Left forelimb (tissue), 1 donor: Measurements from ENCODE around the gene CD58.
"Not testable (repeated sequence)": the region's sequence is repeated elsewhere in the genome, so short reads cannot be mapped to it uniquely, and the experiment has no call there.

ENCODE experiments used
- DNase-seq: peaks from one replicate; pipeline ENCODE4 v3.0.0-alpha.2; 2018; ENCODE audit warnings: low spot score

CD58 gene, protein sequence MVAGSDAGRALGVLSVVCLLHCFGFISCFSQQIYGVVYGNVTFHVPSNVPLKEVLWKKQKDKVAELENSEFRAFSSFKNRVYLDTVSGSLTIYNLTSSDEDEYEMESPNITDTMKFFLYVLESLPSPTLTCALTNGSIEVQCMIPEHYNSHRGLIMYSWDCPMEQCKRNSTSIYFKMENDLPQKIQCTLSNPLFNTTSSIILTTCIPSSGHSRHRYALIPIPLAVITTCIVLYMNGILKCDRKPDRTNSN

DNA sequence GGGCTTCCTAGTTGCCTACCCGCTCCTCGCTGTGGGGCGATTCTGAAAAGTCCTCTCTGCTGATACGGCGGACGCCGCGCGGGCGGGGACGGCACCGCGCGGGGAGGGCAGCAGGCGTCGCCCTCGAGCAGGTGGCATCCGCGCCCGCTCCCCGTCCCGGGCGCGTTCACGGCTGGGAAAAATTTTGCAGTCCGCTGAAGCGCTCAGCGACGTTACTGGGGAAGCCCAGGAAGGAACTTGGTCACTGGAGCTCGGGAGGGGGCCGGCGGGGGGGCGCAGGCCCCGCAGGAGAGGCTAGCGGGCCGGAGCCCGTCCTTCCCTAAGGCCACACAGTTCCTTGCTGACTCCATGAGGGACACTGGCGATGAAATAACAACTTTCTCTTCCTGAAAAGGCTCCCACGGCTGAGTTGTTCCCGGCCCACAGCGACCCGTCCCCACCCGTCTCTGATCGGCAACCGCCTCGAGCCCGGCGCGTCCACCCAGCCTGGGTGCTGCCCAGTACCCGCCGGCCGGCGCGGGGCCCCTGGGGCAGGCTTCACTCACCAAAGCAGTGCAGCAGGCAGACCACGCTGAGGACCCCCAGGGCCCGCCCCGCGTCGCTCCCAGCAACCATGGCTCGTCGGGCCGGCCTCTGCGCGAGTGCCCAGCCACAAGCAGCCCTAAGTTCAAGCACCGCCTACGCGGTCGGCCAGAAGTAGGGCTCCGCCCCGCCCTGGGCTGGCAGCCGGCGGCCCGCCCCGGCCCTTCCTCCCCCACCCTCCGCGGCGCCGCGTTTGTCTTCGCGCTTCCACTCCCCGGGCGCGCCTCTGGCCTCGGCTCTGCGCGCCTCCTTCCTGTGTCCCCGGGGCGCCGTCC lies at the start of gene CD58:
CD58 (minus strand) TSS at position 669 of the 857 bp plus-strand sequence; CDS start at position 615, 54 bp downstream.
- peak; percentile 91 for DNase-seq

DNA sequence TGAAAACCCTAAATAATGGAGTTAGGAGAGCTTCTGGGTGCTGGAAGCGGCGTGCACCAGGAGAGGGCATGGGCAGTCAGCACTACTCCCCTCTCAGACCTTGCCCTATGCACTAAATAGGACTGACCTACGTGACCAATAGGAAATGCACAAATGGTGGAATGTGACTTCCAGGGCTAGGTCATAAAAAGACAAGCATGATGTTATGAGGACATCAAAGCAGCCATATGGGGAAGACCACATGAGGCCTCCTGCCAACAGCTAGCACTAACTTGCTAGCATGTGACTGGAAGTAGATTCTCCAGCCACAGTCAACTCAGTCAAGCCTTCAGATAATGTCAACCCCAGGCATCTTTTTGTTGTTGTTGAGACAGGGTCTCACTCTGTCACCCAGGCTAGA lies 49.6 kb upstream of the CD58 start:
- DNase-seq, result not testable (repeated sequence)

DNA sequence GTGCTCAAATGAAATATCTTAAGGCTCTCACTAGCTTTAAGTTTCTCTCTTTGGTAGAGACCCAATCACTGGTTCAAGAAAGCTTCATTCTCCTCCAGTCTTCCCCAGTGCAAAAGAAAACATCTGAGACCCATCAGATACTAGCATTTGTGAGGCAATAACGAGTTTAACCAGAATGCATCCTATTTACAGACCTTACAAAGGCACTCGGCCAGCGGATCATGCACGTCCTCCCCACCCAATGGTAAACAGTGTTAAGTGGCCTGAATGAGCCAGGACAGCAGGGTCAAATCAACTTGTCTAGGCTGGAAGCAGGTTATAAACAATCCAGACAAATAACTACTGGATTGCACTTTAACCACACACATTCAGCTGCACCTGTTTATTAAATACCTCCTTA lies 48.3 kb upstream of the CD58 start:
- not testable (repeated sequence) for DNase-seq

DNA sequence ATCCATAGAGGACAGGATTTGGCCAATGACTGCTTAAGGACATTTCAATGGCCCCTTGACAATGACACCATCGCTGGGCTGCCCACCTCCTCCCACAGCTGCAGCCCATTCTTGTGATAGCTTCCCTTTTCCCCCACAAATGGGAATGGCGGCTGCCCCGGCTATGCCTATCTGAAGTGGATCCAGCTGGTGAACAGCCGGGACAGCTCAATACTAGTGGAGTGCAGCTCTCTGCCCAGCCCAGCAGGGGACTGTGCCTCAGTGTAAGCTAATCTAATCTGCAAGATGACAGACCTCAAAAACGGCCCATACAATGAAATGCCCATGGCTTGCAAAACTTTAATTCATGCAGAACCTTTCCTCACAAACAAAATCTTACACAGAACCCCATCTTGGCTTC lies 47.0 kb upstream of the CD58 start:
- not testable (repeated sequence) for DNase-seq

DNA sequence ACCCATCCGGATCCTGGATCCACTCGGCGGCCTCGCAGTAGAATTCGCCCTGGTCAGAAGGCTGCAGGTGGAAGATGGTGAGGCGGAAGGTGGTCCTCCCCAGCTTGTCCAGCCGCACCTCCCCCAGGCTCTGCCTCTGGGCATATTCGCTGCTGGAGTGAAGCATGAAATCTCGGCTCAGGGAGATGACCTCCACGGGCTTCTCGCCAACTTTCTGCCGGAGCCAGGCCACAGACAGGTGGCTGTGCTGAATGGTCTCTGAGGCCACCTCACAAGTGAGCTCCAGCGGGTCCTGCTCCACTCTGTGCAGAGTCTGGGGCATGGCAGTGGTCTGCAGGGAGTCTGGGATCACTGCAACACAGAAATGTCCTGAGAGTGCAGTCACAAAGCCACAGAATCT lies 43.0 kb upstream of the CD58 start:
- not testable (repeated sequence) for DNase-seq

DNA sequence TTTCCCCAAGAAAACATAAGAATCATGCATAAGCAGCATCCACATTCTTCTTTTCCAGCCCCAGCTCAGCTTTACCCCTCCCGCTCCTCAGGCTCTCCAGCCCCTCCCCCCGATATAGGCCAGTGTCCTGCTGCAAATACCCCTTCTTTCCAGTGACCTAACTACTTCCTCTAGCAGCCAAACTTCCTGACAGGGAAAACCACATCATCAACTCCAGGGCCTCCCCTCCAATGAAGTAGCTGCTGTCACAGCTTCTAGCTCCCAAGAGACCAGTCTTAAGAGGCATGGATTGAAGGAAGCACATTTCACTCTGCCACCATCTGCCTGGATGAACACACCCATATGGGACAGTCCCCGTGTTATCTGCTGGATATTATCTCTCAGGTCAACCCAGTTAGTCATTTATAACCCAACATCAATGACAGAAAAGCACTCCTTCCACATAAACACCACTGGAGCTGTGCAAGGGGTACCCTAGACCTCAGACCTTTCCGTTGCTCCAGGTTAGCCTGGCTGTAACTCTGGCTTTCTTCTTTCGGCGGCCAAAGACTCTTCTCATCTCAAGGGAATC lies 39.1 kb upstream of the CD58 start:
- DNase-seq, result not testable (repeated sequence)

DNA sequence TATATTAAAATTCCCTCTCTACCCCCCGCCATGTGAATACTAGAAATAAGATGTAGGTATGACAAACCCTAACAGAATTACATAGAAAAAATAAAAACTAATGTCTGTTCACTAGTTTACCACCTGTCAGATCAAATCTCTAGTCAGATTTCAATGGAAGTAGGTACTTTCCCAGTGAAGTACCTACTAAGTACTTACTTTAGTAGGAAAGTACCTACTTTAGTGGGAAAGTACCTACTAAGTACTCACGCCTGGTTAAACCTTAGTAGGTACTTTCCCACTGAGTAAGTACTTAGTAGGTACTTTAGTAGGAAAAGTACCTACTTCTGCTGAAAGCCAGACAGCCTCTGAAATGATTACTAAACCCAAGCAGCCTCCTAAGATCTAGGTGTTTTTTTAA lies 38.0 kb upstream of the CD58 start:
- DNase-seq, result not testable (repeated sequence)

DNA sequence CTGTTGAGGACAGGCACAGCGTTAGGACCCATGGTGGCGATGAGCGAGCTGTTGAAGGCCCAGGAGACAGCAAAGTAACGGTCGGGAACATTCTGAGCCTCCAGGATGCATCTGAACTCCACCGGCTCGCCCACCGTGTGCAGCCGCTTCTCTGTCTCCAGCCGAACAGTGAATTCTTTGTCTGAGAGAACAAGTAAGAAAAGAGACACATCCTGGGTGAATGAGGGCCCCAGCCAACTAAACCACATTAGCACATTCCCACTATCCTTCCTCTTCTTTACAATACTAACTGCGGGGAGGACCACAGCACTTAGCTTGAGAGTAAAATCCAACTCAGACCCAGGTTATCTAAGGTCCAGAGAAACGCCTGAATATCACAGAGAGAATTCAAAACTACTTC lies 37.3 kb upstream of the CD58 start:
- DNase-seq, result not testable (repeated sequence)

DNA sequence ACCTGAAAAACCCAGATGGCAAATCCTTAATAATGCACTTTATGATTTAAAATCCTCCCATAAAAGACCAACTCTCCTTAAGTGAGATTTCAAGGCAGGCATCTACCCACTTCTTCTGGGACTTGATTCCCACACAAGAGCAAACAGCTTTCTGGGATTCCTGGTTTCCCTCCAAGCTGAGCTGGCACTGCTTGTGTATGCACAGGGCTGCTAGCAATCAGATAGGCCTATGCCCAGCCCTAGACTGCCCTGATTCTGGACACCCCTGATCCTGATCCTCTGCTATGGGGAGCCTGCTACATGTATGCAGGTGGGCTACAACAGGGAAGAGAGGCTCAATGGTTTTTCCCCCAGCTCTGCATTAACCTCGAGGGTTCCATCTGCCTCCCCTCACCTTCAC lies 36.6 kb upstream of the CD58 start:
- not testable (repeated sequence) for DNase-seq

DNA sequence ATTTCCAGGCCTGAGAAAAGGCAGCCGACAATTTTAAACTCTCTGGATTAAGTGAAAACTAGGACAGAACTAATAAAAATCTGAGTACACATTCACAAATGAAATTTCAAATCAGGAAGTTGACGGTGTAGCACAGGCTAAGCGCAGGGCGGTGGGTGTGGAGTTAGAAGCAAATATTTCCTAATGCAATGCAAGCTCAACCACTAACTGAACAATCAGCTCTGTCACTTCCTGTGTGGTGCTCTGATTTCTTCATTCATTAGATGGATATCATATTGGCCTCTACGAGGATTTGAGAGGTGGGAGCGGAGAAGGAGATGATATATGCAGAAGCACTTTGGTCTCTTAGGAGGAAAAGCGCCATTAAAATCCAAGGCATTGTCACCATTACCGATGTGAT lies 35.2 kb upstream of the CD58 start:
- not testable (repeated sequence) for DNase-seq

DNA sequence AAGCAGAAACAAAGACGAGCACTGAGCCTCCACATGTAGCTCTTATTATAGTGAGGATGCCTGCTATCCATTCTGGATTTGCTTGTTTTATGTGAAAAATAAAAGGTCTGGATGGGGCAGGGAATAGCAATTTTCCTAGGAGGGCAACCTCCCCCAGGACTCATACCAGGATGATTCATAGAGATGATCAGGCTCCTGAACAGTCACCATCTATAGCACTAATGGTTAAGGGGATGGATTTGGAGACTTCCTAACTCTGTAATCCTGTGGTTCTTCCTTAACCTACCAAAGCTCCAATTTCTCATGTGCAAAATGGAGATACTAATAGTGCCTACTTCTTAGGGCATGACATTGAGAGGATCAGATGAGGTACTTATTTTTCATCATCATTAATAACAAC lies 34.5 kb upstream of the CD58 start:
- DNase-seq, result no peak

DNA sequence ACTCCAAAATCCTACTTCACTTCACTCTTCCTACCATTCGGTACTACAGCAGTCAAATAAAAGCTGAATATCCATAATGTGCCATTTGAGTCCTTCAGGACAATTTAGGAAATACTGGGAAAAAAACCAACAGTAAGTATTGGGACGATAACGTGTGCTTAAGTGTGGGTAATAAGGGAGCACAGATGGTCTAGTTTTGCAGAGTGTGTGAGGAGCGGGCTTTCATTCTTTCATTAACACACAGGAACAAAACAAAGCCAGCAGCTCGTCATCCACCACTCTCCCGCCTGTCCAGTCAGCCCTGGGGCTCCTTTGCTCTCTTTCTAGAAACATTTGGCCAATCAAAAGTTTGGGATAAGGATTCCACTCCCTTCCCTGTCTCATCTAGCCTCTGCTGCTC lies 33.6 kb upstream of the CD58 start:
- not testable (repeated sequence) for DNase-seq

DNA sequence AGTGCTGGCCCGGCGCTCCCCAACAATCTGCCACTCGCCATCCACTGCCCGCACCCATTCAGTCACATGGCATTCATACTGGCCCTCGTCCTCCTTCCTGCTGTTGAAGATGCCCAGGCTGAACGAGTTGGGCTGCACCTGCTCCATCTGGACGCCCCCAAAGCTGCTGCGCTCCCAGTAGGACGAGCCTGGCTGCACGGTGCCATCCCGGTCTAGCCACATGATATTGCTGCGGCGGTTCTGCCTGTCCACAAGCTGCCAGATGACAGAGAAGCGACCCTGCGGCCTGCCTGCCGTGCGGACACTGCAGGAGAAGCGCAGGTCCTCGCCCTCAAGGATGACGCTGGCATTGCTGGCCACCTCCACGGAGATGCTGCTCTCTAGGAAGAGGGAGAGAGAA lies 32.8 kb upstream of the CD58 start:
- DNase-seq, result not testable (repeated sequence)

DNA sequence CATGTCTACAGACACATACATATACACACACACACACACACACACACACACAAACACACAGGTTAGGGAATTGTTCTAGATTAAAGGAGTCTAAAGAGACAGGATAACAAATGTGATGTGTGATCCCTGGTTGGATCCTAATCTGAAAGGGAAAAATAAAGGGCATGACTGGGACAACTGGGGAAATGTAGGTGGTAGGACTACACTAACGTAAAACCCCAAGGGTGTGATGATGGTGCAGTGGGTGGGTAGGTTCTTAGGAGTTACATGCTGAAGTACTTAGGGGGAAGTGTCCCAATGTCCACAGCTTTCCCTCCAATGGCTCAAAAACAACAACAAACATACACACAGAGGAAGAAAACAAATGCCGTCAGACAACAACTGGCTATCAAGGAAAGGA lies 28.5 kb upstream of the CD58 start:
- DNase-seq, result not testable (repeated sequence)

DNA sequence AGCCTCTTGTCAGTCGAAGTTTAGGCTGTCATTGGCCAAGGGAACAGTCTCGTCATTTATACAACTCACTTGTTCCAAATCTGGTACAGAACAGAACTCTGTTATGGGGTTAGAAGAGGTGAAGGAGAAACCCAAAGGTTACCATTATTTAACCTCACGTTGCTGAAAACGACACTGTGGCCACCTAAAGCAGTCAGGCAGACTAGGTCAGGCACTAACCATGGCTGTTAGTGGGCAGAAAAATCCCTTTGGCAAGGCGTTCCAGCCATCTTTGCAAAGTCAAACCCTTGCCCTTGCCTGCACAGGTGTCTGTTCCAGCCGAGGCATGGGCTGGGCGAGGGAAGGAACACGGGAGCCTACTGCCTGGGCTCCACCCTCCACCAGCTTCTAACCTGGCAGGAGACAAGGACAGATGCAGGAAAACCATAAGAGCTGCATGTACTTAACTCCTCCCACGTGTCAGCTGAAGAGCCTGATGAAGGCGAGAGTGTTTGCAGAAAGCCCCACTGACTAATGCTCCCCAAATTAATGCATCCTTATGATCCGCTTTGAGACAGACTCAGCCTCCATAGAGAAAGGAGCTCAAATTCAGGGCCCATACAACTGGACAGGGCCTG lies 27.7 kb upstream of the CD58 start:
- not testable (repeated sequence) for DNase-seq

DNA sequence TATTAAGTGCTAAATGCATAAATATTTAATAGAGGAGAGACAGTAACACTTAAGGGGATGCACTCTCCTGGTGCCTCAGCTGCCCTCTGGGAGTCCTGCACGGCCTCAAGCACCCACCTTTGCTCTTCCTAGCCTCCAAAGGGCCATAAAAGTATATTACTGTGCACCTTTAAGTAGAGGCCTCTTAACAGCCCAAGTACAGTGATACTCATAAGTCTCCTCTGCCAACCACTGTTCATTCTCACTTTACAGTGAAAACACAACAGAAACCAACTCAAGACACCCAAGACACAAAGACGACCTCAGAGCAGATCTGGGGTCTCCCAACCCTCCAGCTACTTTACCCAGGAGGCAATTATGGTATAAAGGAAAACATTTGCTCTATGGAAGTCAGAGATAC lies 26.6 kb upstream of the CD58 start:
- DNase-seq, result not testable (repeated sequence)

DNA sequence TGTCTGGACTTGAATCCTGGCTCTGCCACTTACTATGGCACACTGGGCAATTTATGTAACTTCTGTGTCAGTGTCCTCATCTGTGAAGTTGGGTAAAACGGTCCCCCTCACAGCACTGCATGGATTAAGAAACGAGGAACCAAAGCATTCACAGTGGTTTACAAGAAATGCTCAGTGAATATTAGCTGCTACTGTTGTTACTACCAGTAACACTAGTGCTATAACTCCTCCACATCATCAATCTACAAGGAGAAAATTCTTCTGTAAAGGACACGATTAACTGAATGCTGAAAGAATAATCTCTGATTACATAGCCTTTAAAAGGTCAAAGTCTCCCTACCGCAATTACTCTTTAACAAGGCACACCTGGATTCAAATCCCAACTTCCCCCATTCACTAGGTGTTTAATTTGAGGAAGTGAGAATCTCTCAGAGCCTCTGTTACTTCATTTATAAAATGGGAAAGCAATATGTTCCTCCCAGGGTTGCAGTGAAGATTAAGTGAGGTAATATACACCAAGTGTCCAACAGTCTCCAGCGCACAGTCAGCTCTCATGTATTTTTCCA lies 26.0 kb upstream of the CD58 start:
- not testable (repeated sequence) for DNase-seq

DNA sequence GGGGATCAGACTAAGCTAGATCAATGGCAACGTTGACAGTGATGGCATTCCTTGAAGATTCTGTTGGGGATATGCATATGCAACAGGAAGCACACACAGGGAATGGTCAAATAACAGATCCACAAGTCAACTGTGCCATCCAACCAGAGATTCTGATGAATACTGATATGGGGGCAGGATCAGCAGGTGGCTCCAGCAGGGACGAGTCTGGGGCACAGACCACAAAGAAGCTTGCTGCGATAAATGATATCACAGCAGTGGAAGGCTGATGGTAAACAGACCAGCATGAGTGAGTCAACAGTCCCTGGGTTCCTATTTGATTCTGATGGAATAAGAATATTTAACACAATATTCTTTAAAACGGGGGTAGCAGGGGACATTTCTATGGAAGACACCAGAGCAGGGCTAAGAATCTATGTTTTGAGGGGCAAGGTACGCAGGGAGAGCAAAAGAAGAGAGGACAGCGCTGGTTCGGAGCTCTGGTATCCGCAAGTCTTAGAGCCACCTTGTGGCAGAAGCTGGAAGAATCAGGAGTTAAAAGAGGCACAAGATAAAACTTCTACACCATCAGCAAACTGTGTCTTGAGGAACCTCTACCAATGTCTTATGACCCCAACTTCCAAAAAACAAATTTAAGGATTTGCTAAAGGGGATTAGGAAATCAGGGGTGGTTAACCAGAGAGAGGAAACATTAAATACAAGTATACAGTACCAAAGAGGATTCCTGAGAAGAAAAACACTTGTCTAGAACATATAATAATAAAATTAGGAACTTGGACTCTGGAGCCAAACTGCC lies 25.3 kb upstream of the CD58 start:
- DNase-seq, result not testable (repeated sequence)

DNA sequence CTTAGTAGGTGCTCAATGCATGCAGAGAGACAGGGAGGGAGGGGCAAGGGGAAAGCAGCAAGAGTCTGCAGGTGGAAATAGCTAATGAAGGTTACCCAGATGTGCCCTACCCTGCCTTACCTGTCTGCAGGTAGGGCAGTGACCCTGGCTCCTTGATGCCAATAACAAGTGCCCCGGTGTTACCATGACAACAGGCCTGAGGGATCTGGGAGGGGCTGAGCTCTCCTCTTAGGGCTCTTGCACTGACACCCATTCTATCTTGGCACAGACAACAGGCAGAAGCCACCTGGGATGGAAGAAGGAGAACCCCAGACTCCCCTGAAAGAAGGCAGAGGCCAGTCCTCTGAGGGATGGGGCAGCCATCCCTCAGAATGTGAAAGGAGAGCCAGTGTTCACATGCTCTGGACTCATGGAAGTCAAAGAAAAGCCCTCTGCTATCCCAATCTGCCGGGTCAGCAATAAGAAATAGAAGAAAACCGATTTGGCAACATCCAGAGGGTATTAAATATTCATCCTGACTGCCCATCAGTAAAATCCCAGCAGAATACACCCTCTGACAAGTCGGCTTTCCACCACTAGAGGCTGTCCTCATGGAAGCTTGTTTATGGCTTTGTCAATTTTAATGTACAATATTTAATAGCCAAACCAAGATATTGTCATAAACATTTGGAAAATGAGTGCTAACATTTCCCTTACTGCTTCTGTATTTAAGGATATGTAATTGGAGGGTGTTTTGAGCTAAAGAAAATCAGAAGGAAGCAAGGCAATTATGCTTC lies 24.4 kb upstream of the CD58 start:
- DNase-seq, result not testable (repeated sequence)

DNA sequence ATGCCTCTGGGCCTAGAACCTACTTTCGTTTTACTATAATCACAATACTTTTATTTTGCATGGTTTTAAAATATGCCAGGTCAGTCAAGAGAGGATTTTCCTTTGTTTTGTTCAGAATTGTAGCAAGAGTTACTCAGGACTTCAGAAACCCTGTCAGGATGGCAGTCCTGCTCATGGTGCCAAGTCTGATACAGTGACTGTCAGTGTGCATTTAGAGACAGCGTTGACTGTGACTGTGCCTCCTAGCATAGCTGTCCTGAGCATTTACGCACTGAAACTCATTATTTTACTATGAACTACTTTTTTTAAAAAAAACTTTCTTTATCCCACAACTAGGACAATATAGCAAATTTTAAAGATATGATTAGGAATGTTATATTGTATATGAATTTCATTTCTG lies 23.2 kb upstream of the CD58 start:
- DNase-seq, result not testable (repeated sequence)
